HG03565 (cell line): ENCODE measurements around the gene TSPAN9.

Source experiments
- ATAC-seq: cut with Tn5 transposase; IDR thresholded peaks from one replicate; pipeline ENCODE4 v1.9.1; 2021; ENCODE audit warnings: mild to moderate bottlenecking, moderate library complexity; ENCODE audit not compliant: unreplicated experiment

TSPAN9 gene

DNA sequence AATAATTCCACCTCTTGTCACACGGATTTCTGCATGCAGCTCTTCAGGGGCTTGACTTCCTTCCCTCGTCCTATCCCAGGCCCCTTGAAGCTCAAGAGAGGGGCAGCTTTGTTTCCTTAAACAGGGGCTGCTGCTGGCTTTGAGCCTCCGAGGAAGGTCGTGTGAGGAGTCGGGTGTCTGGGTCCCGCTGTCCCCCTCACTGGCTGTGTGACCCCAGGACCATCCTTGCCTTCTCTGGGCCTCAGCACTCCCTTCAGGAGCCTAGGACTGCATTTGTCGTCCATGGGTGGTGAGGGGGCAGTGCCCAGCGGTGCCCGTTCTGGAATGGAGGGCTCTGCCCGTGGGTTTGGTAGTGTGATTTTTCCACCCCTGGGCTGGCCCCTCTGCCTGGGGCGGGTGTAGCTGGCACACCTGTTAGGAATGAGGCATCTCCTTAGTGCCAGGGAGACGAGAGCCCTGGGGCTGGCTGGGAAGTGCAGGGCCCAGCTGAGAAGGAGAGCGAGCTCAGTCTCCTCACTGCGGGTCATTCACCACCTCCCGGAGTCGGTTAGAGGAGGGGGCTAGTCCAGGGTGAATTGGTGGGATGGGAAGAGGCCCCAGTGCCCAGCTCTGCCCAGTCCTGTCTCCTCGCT, 60.8 kb downstream of the TSPAN9 start:
- ATAC-seq, result no peak

DNA sequence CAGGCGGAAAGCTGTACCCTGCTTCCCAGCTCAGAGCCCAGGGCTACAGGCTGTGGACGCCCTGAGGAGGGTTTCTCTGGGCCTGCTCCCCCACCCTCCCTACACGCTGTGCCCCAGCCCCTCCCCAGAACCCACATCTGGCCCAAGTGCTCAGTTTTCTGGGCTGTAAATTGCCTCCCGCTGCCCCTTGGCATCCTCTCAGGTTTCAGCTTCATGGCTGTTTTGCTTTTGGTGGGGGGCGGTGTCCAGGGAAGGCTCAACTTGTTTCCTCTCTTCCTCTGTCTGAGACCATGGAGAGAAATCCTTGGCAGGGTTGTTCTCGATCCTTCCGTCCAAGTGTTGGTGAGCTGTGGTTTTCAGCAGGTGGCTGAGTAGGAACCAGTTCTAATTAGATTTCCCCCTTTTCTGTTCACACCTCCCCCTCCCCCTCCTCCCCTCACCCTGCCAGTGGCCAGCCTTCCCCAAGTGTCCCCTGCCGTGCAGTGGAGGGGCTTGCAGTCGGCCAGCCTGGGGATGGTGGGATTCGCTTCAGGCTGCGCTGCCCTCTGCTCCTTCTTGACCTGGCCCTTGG, 61.8 kb downstream of the TSPAN9 start:
- no peak for ATAC-seq

GRCh38 chr12:3139760-3140159, 62.6 kb downstream of the TSPAN9 start:
- ATAC-seq, result no peak

DNA sequence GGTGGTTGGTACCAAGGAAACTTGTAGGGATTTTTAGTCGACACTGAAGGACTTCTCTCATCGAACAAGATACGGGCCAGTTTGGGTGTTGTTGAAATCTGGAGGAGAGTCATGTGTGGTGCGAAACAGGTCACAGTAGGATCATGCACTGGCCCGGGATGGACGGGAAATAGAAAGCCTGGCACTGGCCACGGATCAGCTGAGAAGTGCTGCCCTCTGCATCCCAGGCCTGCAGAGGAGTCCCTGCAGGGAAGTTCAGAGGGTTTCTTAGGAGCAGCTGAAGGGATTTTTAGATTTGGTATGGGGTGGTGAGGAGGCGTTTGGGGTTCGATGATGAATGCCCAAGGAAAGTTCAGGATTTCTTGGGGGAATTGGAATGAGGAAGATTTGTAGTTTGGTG, 63.1 kb downstream of the TSPAN9 start:
- ATAC-seq, result no peak

DNA sequence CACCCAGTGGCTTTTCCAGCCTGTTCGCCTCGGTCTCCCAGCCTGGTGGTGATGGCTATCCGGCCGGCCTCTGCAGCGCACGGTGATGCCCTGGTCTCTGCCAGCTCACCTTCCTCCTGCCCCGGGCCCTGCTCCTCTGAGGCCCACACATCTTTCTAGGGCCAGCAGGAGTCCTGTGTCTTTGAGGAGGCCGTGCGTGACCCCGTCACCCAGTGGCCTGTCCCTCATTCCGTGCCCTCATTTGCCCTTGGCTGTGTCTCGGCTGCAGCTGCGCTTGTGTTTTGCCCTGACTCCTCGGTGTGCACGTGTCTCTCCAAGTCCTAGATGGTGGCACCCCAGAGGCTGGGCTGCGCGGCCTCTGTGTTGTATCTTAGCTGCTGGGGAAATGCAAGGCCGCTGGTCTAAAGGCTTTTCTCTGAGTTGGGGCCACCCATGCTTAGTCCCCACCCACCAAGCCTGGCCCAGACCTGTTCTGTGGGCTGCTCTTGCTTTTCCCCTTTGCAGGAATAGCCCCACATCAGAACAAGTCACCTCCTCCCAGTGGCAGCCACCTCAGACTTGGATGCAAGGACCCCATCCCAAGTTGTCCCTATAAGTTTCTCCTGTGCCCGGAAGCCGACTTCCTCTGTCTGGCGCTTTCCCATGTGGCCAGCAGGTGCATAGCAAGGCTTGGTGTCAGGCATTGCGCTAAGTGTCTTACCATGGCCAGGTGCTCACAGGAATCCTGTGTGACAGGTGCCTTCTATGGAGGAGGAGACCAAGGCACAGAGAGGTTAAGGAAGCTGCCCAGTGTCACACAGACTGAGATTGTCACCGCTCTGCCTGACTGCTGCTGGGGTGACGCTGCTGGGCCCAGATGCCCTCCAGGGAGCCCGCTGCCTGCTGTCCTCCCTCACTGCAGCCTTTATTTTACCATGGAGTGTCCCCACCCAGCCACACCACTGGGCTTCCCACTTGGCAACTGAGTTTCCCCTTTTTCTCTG, 64.5 kb downstream of the TSPAN9 start:
- ATAC-seq, result no peak

DNA sequence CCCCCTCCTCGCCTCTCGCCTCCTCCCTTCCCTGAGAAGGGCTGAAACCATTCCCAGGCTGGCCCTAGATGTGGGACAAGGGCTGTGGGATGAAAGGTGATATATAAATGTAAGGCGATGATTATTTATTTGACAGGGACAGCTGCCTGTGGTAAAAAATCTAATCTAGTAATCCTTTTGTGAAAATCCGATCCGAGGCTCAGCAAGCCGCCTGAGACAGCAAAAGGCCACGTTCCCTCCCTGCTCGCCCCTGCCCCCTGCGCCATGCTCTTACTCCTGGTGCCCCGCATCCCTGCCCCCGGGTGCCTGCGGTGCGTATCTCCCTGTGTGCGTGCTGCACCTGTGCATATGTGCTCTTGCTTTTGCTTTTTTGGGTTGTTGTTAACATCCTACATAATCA, 65.2 kb downstream of the TSPAN9 start:
- ATAC-seq, result no peak

DNA sequence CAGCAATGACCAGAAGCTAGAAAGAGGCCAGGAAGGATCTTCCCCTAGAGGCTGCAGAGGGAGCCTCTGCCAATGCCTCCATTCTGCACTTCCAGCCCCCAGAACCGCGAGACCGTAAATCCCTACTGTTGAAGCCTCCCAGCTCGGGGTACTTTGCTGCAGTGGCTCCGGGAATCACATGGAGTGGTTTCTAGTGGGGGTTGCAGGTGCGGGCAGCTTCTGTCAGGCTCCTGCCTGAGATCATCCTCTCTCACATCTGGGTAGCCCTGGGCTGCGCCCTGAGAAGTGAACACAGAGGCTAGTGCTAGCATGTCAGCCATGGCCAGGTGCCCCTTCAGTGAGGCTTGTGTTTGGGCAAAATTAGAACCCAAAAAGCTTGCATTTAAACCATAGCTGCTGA, 67.3 kb downstream of the TSPAN9 start:
- ATAC-seq, result no peak

DNA sequence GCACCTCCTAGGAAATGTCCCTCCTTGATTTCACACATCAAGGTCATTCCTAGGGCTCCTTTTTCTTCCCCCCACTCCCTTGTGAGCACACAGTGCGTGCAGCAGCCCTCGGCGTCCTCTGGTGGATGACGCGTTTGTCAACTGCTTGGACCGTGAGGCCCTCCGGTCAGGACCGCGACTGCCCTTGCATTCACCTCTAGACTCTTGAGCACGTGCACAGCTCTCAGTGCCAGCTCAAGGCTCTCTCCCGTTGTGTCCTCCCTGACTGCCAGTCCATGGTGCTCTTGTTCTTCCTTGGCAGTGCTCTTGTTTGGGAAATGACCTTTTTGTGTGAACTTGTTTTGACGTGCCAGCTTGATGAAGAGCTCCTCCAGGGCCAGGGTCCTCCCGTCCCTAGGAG, 67.9 kb downstream of the TSPAN9 start:
- ATAC-seq, result no peak

GRCh38 chr12:3145546-3146310, 68.5 kb downstream of the TSPAN9 start:
- no peak for ATAC-seq

GRCh38 chr12:3147260-3147659, 70.1 kb downstream of the TSPAN9 start:
- no peak for ATAC-seq

GRCh38 chr12:3148366-3149000, 71.3 kb downstream of the TSPAN9 start:
- no peak for ATAC-seq

- no peak for ATAC-seq
These were observed 72.5 kb downstream of the TSPAN9 start for GRCh38 chr12:3149515-3150307.

GRCh38 chr12:3150308-3150670, 73.1 kb downstream of the TSPAN9 start:
- no peak for ATAC-seq

DNA sequence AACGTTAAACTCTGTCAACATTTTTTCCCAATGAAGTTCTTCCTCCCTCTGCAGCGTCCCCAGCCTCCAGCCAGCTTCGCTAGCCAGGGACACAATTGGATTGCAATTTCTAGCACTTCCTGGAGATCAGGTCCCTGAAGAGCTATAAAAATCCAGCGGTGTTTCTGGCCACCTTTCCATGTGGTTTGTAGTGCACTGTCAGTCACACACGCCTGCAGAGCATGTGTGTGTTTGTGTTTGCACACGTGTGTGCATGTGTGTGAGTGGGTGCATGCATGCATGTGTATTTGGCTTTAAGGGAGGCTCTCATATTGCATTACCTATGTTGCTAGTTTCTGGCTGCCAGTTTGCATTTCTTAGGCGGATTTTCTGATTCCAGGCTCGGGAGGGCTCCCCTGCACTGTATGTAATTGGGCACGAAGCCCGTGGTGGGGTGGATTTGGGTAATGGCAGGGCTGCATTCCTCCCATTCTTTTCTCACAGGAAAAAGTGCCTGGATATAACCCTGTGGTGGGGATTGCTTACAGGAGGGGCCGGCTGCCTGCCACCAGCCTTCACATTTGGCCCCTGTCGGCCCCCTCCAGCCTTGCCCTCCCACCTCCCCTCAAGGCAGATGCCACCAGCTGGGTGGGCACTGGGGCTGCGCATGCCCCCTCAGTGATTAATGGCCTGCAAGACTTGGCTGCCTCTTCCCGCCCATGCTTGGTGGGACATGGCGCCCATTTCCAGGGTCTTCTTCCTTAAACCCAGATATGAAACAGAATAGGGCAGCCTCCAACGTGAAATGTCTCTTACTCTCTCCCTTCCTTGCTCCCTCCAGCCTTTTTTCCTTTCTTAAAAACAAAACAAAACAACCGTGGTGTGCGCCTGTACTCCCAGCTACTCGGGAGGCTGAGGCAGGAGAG, 74.0 kb downstream of the TSPAN9 start:
- no peak for ATAC-seq

GRCh38 chr12:3152011-3152511, 74.9 kb downstream of the TSPAN9 start:
- no peak for ATAC-seq

GRCh38 chr12:3152892-3153291, 75.7 kb downstream of the TSPAN9 start:
- ATAC-seq, result no peak

DNA sequence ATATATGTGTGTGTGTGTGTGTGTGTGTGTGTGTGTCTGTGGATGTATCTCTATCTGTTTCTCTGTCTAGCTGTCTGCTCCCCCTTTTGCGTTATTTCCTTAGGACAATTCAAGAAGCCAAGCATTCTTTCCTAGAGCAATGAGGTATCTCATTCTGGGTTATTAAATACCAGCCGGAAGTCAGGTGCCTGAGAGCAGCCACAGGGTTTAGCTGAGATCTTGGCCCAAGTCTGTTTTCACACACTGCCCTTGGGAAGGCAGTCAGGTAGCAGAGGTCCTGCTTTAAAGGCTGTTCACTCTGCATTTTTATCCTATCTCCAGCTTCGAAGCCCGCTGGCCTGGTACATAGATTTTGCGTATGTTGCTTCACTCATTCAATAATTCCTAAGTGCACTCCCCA, 76.8 kb downstream of the TSPAN9 start:
- no peak for ATAC-seq

GRCh38 chr12:3155702-3156370, 78.7 kb downstream of the TSPAN9 start:
- ATAC-seq, result no peak
